ENCODE results near the gene RBM4.
"Not testable (repeated sequence)": the region's sequence is repeated elsewhere in the genome, so short reads cannot be mapped to it uniquely, and the experiment has no call there.

The RBM4 gene

DNA sequence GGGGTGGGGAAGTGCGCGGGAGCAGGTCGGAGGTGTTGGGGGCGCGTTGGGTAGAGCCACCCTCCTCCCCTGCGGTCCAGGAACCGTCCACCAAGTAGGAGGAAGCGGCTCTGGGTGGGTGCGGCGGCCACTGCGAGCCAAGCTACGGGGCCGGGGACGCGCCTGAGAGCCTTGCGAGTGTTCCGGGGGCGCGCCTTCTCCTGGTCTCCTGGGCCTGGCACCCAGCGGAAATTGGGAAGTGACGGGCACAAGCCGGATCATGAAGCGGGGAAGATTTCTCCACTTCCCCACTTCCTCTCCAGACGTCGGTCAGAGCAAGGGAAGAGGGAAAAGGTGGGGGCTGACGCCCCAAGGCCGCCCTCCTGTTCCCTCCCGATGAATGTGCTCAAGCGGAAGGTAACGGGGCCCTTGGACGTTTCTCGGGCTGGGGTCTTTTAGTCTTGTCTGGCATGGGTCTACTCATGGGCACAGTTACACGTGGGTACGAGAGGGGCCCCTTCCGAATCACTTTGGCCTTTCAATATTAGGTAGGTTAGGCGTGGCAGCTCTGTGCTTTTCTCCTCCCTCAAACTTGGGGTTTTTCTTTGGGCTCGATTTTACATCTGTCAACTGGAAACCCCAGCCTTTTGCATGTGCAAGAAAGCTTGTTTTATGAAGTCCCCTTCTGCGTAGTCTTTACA lies 21.2 kb upstream of the RBM4 start:
- no peak for DNase-seq

DNA sequence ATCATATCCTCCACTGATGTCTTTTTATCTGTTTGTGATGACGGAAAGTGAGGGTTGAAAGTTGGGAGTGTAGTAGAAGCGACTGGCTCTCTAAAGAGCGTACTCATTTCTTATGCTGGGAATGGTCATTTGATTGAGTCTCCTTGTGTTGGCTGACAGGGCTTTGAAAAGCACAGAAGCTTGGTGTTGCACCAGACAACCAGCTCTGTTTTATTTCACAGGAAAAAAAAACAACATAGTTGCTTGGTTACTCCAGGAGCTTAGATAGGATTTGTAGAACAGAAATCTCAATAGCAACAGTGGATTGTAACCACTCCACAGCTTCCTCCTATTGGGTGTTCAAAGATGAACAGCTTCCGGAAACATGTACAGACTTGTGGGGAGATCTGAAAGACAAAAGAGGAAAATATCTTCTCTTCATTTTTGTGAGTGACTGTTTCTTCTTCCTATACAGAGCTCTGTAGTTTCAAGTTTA lies 19.4 kb upstream of the RBM4 start:
- no peak for DNase-seq

DNA sequence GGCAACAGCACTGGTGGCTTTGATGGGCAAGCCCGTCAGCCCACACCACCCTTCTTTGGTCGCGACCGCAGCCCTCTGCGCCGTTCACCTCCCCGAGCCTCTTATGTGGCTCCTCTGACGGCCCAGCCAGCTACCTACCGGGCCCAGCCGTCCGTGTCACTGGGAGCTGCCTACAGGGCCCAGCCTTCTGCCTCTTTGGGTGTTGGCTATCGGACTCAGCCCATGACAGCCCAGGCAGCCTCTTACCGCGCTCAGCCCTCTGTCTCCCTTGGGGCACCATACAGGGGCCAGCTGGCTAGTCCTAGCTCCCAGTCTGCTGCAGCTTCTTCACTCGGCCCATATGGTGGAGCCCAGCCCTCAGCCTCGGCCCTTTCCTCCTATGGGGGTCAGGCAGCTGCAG lies 14.1 kb upstream of the RBM4 start:
- no peak for DNase-seq

DNA sequence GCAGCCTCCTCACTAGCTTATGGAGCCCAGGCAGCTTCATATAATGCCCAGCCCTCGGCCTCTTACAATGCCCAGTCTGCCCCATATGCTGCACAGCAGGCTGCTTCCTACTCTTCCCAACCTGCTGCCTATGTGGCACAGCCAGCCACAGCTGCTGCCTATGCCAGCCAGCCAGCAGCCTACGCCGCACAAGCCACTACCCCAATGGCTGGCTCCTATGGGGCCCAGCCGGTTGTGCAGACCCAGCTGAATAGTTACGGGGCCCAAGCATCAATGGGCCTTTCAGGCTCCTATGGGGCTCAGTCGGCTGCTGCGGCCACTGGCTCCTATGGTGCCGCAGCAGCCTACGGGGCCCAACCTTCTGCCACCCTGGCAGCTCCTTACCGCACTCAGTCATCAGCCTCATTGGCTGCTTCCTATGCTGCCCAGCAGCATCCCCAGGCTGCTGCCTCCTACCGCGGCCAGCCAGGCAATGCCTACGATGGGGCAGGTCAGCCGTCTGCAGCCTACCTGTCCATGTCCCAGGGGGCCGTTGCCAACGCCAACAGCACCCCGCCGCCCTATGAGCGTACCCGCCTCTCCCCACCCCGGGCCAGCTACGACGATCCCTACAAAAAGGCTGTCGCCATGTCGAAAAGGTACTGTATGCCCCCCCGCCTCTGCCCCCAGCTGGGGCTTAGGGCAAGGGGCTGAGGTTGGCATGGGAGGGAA lies 13.3 kb upstream of the RBM4 start:
- no peak for DNase-seq

DNA sequence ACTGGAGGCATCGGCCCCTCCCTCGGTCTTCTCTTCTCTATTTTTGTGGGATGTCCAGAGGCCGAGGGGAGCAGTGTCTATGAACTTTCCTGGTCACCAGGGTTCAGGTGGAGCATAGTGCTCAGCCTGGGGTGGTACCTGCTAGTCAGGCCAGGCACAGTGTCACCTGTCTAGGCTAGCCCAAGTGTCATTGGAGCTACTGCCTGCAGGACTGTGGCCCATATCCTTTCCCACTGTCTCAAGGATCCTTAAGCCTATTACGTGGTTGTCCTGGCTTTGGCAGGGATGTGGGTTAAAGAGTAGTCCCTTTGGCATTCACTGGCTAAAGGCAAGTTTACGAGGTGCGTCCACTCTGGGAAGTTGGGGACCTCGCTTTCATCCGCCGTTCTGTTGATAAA lies 12.8 kb upstream of the RBM4 start:
- DNase-seq, result no peak

DNA sequence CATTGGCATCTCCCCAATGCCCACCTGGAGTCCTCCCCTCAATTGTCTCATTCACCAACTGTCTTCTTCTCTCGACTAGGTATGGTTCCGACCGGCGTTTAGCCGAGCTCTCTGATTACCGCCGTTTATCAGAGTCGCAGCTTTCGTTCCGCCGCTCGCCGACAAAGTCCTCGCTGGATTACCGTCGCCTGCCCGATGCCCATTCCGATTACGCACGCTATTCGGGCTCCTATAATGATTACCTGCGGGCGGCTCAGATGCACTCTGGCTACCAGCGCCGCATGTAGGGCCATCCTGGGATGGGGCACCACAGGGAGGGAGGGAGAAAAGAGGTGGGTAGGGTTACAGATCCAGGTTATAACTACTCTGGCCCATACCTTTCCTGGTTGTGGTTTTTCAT lies 12.1 kb upstream of the RBM4 start:
- DNase-seq, result no peak

DNA sequence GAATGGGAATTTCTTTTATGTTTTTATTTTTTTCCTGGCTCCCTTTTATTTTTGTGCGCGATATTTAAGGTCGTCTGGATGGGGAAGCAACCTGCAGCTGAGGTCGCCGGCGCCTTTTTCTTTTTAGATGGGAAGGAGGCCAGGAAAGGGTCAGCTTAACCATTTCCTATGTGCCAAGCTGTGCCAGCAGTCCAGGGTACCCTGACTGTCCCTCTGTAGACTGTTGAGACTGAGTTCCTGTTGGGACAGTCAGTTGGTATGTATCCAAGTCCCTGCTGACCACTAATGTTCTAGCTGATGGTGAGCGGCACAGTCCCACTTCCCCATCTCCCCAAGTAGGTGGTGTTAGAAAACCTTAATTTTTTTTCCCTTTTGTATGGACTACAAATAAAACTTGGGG lies 11.6 kb upstream of the RBM4 start:
- DNase-seq, result no peak

DNA sequence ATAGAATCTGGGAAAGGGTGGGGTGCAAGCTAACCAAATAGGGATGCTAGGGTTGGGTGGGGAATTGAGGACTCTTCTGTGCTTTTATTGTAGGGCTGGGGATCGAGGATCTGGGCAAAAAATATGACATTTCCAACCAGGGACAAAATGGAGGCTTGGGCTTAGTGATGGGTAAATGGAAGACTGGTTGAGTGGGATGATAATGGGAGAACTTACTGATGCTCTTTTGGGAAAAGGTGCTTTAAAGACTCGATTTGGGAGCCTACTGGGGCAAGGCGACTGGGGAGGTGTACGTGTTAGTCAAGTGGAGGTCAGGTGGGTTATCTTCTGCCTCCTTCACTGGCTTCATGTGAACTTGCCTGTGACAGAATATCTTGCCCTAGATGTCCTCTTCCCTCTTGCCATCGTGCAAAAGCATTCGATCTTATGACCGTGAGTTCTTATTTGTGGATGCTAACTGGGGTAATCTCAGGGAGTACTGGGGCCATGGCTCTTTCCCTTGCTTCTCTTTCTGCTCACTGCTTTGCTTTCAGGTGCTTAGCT lies 10.4 kb upstream of the RBM4 start:
- no peak for DNase-seq

DNA sequence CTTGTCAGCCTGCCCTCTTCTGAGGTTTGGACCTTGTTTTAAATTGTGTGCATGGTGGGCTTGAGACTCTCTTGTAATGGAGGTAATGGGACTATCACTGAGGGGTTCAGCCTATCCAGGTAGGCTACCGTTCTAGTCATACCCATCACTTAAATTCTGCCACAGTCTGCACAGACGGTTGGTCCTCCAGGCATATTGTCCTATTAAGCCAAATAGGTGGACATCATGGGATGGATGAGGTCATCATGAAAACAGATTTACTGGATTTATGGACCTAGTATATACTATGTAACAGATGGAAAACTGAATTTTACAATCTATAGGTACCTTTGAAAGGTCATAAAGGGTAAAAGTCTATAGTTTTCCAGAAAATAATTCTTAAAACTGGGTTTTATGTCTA lies 9.1 kb upstream of the RBM4 start:
- no peak for DNase-seq

DNA sequence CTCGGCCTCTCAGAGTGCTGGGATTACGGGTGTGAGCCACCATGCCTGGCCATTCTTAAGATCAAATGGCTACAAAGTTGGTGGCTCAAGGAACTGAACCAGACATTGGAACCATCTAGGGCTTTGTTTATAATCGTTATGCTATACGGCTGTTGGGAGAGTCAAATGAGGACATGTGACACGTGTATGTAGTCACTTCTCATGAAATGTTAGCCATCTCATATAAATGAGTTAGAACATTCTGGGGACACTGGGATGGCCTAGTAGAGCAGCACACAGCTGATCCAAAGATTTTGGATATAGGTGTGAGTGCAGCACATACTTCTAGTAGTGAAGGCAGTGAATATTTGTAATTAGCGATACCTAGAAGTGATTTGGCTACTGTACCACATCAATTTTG lies 6.6 kb upstream of the RBM4 start:
- no peak for DNase-seq

DNA sequence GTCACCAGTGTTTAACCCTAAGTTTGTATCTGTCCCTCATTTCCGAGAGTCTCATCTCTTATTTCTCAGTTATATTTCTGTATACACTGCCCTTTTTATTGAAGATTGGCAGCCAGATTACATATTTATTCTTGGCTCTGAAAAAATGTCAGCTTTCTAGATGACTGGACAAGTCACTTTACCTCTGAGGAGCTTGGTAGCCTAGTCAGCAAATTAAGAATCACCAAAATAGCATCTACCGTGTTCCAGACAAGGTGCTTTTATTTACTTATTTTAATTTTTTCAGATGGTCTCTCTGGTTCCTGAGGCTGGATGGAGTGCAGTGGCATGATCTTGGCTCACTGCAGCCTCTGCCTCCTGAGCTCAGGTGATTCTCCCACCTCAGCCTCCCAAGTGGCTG lies 5.6 kb upstream of the RBM4 start:
- DNase-seq, result no peak

DNA sequence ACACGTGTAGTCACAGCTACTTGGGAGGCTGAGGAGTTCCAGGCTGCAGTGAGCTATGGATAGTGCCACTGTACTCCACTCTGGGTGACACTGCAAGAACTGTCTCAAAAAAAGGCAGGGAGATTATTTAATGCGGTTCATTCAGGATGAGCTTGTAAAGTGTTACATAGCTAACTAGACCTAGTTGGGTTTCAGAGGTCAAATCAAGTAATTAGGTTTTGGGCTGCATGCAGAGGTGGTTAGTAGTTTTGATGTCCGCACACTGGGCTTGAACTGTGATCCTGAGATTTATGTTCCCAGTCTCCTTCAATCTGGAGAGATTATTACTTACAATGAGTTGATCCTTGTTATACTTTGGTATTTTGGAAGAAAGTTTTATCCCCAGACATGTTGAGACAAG lies 2.1 kb upstream of the RBM4 start:
- no peak for DNase-seq

DNA sequence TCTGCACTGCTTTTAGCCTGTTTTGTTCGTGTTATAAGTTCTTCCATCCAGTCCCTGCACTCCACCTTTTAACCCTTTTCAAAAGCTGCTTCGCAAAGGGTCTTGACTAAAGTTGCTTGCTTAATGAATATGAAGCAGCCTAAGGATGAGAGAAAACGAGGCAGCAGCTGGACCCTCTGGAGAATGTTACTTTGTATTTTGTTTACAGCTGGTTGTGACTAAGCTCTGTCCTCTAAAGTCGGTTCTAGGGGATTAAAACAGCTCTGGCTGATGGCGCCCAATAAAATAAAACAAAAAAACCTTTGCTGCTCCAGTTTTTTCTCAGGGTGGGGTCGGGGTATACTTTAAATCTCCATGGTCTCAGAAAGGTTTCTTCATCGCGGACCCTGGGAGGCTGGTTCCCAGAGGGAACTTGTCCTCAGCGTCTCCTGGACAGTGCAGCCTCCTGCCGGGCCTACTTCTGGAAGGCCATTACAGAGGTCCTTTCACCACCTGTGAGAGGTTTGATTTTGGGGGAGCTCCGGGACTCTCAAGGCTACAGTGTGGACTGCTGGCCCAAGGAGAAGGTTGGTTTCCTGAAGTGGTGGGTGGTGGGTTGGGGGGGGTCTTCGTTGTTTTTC lies 836 bp upstream of the RBM4 start:
- DNase-seq, result peak; percentile 71

DNA sequence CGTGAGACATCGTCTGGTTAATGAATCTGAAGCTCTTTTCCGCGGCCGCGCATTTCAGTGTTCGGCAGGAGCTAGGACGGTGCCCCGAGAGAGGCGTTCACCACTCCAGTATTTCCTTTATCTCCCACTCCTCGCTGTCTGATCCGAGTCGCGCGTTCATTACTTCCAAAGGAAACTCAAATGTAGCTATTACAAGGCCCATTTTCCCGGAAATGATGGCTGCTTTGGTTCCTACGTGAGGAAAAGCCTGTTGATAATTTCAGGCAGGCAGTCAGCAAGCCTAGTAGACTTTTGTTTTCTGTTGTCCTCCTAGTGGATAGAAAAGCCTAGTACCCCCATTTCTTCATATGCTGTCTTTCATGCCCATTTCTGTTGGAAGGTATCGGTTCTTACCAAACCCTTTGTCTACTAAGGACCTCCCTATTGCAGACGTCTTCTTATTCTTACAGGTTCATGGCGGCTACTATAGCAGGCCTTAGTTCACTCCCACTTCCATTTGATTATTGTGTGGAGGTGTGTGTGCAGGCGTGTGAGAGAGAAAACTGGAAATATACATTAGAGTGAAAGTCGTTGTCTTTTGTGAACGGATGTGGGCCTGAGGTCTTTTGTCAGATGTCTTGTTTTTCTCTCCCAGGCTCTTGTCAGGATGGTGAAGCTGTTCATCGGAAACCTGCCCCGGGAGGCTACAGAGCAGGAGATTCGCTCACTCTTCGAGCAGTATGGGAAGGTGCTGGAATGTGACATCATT lies 737 bp downstream of the RBM4 start:
- DNase-seq, result peak; percentile 51

DNA sequence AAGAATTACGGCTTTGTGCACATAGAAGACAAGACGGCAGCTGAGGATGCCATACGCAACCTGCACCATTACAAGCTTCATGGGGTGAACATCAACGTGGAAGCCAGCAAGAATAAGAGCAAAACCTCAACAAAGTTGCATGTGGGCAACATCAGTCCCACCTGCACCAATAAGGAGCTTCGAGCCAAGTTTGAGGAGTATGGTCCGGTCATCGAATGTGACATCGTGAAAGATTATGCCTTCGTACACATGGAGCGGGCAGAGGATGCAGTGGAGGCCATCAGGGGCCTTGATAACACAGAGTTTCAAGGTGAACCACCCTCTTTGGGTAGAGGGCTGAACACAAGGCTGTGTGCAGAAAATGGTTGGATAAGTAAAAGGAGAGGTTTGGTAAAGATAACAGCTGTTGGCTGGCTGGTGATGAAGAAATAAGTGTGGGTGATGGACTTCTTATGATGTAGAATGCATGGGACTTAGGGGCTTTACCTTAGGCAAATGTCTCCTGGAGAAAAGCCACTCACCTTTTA lies 1.4 kb downstream of the RBM4 start:
- DNase-seq, result not testable (repeated sequence)

DNA sequence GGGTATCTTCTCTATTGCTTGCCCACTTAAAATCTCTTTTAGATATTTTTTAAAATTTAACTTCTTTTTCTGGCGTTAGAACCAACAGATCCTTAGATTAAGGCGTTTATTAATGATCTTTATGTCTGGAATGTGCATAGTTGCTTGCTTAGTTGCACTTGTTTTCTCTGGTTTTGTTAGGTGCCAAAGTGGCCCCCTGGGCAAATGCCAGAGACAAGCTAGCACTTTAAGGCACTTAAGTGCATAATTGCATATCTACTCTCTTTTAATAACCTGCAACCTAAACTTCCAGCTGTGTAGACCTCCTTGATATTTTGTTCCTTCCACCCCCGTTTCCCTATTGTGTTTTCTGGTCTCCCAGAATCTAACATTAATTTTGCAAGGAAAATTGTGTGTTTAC lies 3.3 kb downstream of the RBM4 start:
- DNase-seq, result no peak

DNA sequence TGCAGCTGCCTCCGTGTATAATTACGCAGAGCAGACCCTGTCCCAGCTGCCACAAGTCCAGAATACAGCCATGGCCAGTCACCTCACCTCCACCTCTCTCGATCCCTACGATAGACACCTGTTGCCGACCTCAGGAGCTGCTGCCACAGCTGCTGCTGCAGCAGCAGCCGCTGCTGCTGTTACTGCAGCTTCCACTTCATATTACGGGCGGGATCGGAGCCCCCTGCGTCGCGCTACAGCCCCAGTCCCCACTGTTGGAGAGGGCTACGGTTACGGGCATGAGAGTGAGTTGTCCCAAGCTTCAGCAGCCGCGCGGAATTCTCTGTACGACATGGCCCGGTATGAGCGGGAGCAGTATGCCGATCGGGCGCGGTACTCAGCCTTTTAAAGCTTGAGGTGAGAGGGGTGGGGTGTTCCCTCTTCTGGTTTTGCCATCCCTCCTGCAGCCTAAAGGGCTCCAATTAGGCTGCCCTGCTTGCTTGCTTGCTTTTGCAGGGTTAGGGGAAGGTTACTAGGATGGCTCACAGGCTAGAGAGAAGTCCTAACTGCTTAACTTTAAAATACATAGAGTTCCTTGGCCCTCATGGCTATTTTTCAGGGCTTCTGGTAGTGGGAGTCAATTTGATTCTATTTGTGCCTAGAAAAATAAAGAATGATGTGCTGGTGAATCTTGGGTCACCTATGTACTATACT lies 5.4 kb downstream of the RBM4 start:
- no peak for DNase-seq

DNA sequence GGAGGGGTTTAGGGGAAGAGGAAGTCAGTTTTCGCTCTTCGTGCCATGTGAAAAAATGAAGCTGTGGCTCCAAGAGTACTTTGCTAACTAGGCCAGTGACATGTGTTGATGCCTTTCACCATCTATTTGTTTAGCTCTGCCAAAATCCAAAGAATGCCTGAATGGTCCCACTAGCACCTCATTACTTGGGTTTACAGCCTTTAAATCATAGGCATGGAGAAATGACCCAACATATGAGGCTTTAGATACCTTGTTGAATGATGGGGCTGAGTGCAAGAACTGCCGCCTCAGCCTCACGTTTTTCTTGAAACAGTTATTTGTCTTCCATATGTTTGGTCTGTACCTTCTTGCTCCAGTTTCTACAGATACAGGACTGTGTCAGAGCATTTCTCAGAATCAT lies 8.3 kb downstream of the RBM4 start:
- no peak for DNase-seq

DNA sequence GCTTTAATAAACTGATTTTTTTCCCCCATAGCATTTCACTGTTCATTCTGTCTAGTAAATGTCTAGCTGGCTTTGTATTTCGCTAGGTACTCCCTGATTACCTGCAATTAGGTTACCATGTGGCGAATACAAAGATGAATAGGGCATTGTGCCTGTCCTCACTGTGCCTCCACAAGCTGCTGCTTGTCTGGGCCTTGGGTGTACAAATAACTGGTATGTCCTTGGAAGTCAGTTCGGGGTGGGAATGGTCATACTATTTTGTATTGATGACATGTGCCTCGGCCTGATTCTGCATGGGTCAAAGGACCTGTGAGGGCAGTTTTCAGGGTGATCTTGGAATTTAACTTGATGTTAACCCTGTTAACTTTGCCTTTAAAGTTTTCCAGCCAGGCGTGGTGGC lies 11.4 kb downstream of the RBM4 start:
- DNase-seq, result no peak

DNA sequence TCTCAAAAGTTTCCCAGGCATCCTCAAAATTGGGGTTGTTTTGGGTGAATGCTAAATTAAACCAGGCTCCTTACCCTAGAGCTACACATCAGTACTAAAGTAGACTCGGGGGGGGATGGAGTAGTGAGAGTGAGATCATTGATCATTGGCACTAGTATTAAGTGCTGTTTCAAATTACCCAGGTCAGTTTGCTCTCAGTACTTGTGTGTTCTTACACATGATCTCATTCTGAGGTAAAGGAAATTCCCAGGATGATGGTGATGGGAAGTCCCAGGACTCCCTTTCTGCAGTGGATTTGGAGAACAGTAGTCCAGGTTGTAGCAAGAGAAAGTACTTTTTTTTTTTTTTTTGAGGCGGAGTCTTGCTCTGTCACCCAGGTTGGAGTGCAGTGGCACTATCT lies 12.5 kb downstream of the RBM4 start:
- no peak for DNase-seq

DNA sequence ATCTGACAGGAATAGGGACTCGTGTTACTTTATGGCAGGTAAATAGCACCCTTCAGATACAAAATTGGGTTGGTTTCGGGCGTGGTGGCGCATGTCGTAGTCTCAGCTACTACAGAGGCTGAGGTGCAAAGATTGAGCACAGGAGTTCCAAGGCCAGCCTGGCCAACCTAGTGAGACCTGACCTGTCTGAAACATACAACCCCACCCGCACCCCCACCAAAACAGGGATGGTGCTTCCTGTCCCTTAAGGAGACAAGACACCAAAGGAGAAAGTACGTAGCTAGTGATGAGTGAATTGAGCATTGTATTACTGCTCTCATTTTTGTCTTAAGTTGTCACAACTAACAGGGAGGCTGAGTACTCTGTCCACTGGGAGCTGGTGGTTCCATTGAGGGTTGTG lies 14.1 kb downstream of the RBM4 start:
- no peak for DNase-seq

DNA sequence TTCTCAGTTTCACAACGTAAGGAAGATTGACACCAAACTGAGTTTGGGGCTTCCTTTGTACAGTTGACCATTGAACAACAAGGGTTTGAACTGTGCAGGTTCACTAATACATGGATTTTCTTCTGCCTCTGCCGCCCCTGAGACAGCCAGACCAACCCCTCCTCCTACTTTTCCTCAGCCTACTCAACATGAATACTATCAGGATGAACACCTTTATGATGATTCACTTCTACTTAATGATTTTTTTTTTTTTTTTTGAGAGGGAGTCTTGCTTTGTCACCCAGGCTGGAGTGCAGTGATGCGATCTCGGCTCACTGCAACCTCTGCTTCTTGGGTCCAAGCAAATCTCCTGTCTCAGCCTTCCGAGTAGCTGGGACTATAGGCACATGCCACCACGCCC lies 14.6 kb downstream of the RBM4 start:
- no peak for DNase-seq

DNA sequence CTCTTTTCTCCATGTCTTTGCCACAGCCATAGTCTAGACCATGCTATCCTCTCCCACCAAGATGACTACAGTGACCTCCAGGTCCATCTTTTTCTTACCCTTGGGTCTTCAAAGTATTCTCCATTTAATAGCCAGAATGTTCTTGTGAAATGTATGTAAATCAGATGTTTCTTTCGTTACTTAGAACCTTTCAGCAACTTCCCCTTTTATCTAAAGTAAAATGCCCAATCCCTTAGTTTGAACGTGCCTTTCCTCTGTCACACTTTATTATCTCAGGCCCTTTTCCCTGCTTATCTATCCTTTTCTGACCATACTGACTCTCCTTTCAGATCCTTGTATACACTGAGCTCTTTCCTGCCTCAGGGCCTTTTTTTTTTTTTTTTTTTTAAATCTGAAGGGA lies 21.3 kb downstream of the RBM4 start:
- peak; percentile 90 for DNase-seq
